Ascending aorta (tissue), 2 donors: ENCODE measurements around the gene PRPF40B. TPM values are rescaled to one million over a fixed set of nuclear protein-coding genes. Genes with fewer than 3 reads are reported as not detected.

ENCODE experiments used
- DNase-seq, 2 donors: peaks; one replicate each; pipeline ENCODE4 v3.0.0-alpha.2; 2019; ENCODE audit warnings: low spot score in 2 of 2
- H3K27ac ChIP-seq, 2 donors: fragments of 200-600 bp; sonication (generic); one replicate each; pipeline ENCODE4 v1.5.1; 2016 to 2017; ENCODE audit warnings: mild to moderate bottlenecking in 1 of 2
- H3K27me3 ChIP-seq: fragments of 200-600 bp; sonication (generic); one replicate; pipeline ENCODE4 v1.5.1; 2017
- H3K36me3 ChIP-seq, 2 donors: fragments of 200-600 bp; sonication (generic); one replicate each; pipeline ENCODE4 v1.5.1; 2016
- H3K4me1 ChIP-seq, 2 donors: fragments of 200-600 bp; sonication (generic); one replicate each; pipeline ENCODE4 v1.5.1; 2016 to 2017; ENCODE audit warnings: mild to moderate bottlenecking in 1 of 2
- H3K4me3 ChIP-seq, 2 donors: fragments of 200-600 bp; sonication (generic); one replicate each; pipeline ENCODE4 v1.5.1; 2016 to 2017; ENCODE audit warnings: mild to moderate bottlenecking in 1 of 2
- H3K9me3 ChIP-seq, 2 donors: fragments of 200-600 bp; sonication (generic); one replicate each; pipeline ENCODE4 v1.5.1; 2016
- CTCF ChIP-seq, 3 experiments: fragments of 200-600 bp in 2 of 3; fragments of 450-650 bp in 1 of 3; sonication (generic) in 2 of 3; IDR thresholded peaks; one replicate each; pipeline ENCODE4 v1.5.1; 2016 to 2019; ENCODE audit warnings: antibody characterized with exemption in 3 of 3, mild to moderate bottlenecking in 1 of 3, moderate library complexity in 1 of 3
- intact Hi-C: fragments of 100-400 bp; cut with DNase I; formaldehyde crosslinking; loops from one replicate; pipeline ENCODE4 v1.15.1; 2023
- total RNA-seq: library from RNA; depleted of rRNA; stranded (reverse); fragments of >200 nt; gene quantifications from one replicate; pipeline ENCODE4 v1.1.0, GENCODE V29; 2016

Gene PRPF40B
- total RNA-seq, 1 donor from 2014 or later, result 9.5 TPM

- intact Hi-C loops, result loop anchor here (10.0 kb wide), 1 partner anchor 202 kb away; the partner anchor contains the start of gene BCDIN3D
- Histone ChIP-seq H3K4me1 (peaks cover 0 to 13% of the 10 kb centered on the region in 2 donors), H3K36me3 (peaks cover 40 to 74% of the 10 kb centered on the region in 2 donors), H3K9me3 (no peaks in the 10 kb centered on the region), H3K27me3 (no peaks in the 10 kb centered on the region), H3K27ac (no peak overlapping the region), H3K4me3 (no peak overlapping the region)
- no peak for DNase-seq
- TF ChIP-seq CTCF (IDR thresholded peaks at IDR 0.05), result no peak
Measured at GRCh38 chr12:49643135-49643534, 19.8 kb downstream of the PRPF40B start.

GRCh38 chr12:49643961-49644619, 20.7 kb downstream of the PRPF40B start:
- Histone ChIP-seq H3K27me3 (no peaks in the 10 kb centered on the region), H3K27ac (no peak overlapping the region), H3K36me3 (peaks cover 40 to 72% of the 10 kb centered on the region in 2 donors), H3K9me3 (no peaks in the 10 kb centered on the region), H3K4me3 (no peak overlapping the region), H3K4me1 (peaks cover 0 to 19% of the 10 kb centered on the region in 2 donors)
- intact Hi-C loops, result loop anchor here (1.0 to 10.0 kb wide), 3 partner anchors 29 to 201 kb away; partner anchors contain the start of genes BCDIN3D and FMNL3
- no peak for TF ChIP-seq CTCF (IDR thresholded peaks at IDR 0.05)
- no peak for DNase-seq

- peaks cover 0 to 19% of the 10 kb centered on the region in 2 donors for H3K4me1 ChIP-seq
- no peak overlapping the region for H3K4me3 ChIP-seq
- intact Hi-C loops, result loop anchor here (1.0 to 10.0 kb wide), 3 partner anchors 28 to 200 kb away; partner anchors contain the start of genes BCDIN3D and FMNL3
- H3K27ac ChIP-seq, result peak overlapping the region; percentile 21 to 23
- H3K36me3 ChIP-seq, result peaks cover 39 to 73% of the 10 kb centered on the region in 2 donors
- TF ChIP-seq CTCF (IDR thresholded peaks at IDR 0.05), result peak; percentile 93 to 98 (median 93)
- DNase-seq, result peak in 1 of 2 donors; percentile 88
- no peaks in the 10 kb centered on the region for H3K9me3 ChIP-seq
- no peaks in the 10 kb centered on the region for H3K27me3 ChIP-seq
Measured at GRCh38 chr12:49644620-49644994, 21.2 kb downstream of the PRPF40B start.

- intact Hi-C loops, result loop anchor here (2.0 to 10.0 kb wide), 2 partner anchors 27 to 199 kb away; partner anchors contain the start of gene BCDIN3D
- H3K36me3 ChIP-seq, result peaks cover 34 to 73% of the 10 kb centered on the region in 2 donors
- no peaks in the 10 kb centered on the region for H3K9me3 ChIP-seq
- H3K27ac ChIP-seq, result peak overlapping the region; percentile 23 to 72
- H3K27me3 ChIP-seq, result no peaks in the 10 kb centered on the region
- peaks cover 0 to 19% of the 10 kb centered on the region in 2 donors for H3K4me1 ChIP-seq
- H3K4me3 ChIP-seq, result no peak overlapping the region
- DNase-seq, result no peak
- no peak for TF ChIP-seq CTCF (IDR thresholded peaks at IDR 0.05)
Measured at GRCh38 chr12:49645146-49646039, 22.0 kb downstream of the PRPF40B start.

GRCh38 chr12:49646331-49646830, 23.0 kb downstream of the PRPF40B start:
- no peaks in the 10 kb centered on the region for H3K27me3 ChIP-seq
- H3K36me3 ChIP-seq, result peaks cover 31 to 75% of the 10 kb centered on the region in 2 donors
- peak overlapping the region; percentile 58 to 72 for H3K27ac ChIP-seq
- no peak for DNase-seq
- no peaks in the 10 kb centered on the region for H3K9me3 ChIP-seq
- H3K4me3 ChIP-seq, result no peak overlapping the region
- intact Hi-C loops, result loop anchor here (10.0 kb wide), 1 partner anchor 198 kb away; the partner anchor contains the start of gene BCDIN3D
- peaks cover 0 to 19% of the 10 kb centered on the region in 2 donors for H3K4me1 ChIP-seq
- TF ChIP-seq CTCF (IDR thresholded peaks at IDR 0.05), result no peak
